RWPE1 (cell line): ENCODE results near the gene WDR48.

Experiments used
- CTCF ChIA-PET: fragments of 350-600 bp; sonication (Branson Sonifier 250); formaldehyde crosslinking; extraction: SDS; loops from one replicate; lab custom pipeline; 2021; lab: Yijun Ruan, JAX
- POLR2A ChIA-PET: fragments of 400-600 bp; formaldehyde crosslinking; extraction: SDS; loops from one replicate; lab custom pipeline; 2020; ENCODE audit warnings: antibody characterized with exemption; ENCODE audit not compliant: low non-redundant PET; lab: Yijun Ruan, JAX
- DNase-seq: peaks from one replicate; pipeline ENCODE4 v3.0.0; 2012; ENCODE audit warnings: low spot score
- H3K27ac ChIP-seq: fragments of 450-650 bp; 2 replicates; pipeline ENCODE4 v1.5.1; 2017
- CTCF ChIP-seq: fragments of 450-650 bp; conservative IDR thresholded peaks from 2 replicates; pipeline ENCODE4 v1.5.1; 2017; ENCODE audit warnings: low read depth, mild to moderate bottlenecking

WDR48 gene

GRCh38 chr3:39075910-39076309, 24.1 kb downstream of the WDR48 start:
- CTCF ChIA-PET, result no interaction called here

GRCh38 chr3:39079530-39079929, 27.7 kb downstream of the WDR48 start:
- ChIA-PET POLR2A (interaction anchor here (0.5 kb wide), 1 partner anchor 453 kb away, joined by 3 read pairs; no protein-coding TSS in a partner anchor), CTCF (interaction anchor here (0.7 kb wide), 1 partner anchor 641 kb away, joined by 3 read pairs; no protein-coding TSS in a partner anchor)
- no peak for DNase-seq
- TF ChIP-seq CTCF, result peak; percentile 24; the same call in 1 of the 2 replicates
- no peak overlapping the region for H3K27ac ChIP-seq

More at GRCh38 chr3:39075910-39076309, 24.1 kb downstream of the WDR48 start:
- no peak for TF ChIP-seq CTCF
- no peak overlapping the region for H3K27ac ChIP-seq
- no peak for DNase-seq
- POLR2A ChIA-PET, result no interaction called here

- POLR2A ChIA-PET, result no interaction called here
- DNase-seq, result no peak
- no peak for TF ChIP-seq CTCF
- H3K27ac ChIP-seq, result no peak overlapping the region
- CTCF ChIA-PET, result no interaction called here
These were observed 28.2 kb downstream of the WDR48 start for GRCh38 chr3:39080026-39080425.

GRCh38 chr3:39082666-39083313, 31.0 kb downstream of the WDR48 start:
- DNase-seq, result no peak
- CTCF ChIA-PET, result no interaction called here
- TF ChIP-seq CTCF, result no peak
- no peak overlapping the region for H3K27ac ChIP-seq
- POLR2A ChIA-PET, result no interaction called here

- ChIA-PET CTCF (interaction anchor here (0.6 kb wide), 2 partner anchors 10 to 15 kb away, joined by 3 to 4 read pairs; no protein-coding TSS in a partner anchor), POLR2A (no interaction called here)
- no peak for DNase-seq
- TF ChIP-seq CTCF, result no peak
- no peak overlapping the region for H3K27ac ChIP-seq
These were observed 34.3 kb downstream of the WDR48 start for GRCh38 chr3:39086144-39086543.

- ChIA-PET CTCF (interaction anchor here (0.6 kb wide), 1 partner anchor 23 kb away, joined by 5 read pairs; no protein-coding TSS in a partner anchor), POLR2A (no interaction called here)
- no peak for DNase-seq
- H3K27ac ChIP-seq, result peak overlapping the region; percentile 20; the same call in 1 of the 2 replicates
- no peak for TF ChIP-seq CTCF
These were observed 36.6 kb downstream of the WDR48 start for GRCh38 chr3:39088456-39088855.
